ENCODE results near the gene RAE1. TPM values are rescaled to one million over a fixed set of nuclear protein-coding genes. Genes with fewer than 3 reads are reported as not detected.

Gene RAE1
- total RNA-seq, 2 experiments from 2014 or later: 37.5 to 37.9 TPM

DNA sequence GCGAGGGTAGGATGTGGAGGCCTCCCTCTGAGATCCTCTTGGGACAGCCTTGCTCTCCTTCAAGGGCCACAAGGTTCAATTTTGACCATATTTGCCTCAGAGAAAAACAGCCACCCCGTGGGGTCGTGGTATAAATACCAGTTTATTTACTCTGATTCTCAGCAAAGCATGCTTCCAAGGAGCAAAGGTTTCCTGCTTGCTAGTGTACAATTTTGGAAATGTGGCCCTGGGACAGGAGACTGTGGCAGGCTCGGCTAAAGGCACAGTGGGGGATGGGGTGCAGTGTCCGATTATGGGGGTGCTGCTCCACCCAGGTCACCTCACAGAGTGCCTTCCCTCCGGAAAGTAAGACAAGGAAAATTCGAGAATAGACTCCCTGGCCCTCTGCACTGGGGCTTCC, 71.2 kb downstream of the RAE1 start:
- Mint-ChIP-seq H3K4me1 (peaks cover 42% of the 10 kb centered on the region), H3K9me3 (no peaks in the 10 kb centered on the region), H3K4me3 (no peak overlapping the region), H3K27ac (no peak overlapping the region), H3K27me3 (peaks cover 2% of the 10 kb centered on the region), H3K36me3 (ENCODE audit: low read depth) (no peaks in the 10 kb centered on the region)
- no peak for DNase-seq
- CTCF ChIA-PET: no interaction called here
- POLR2A ChIA-PET: no interaction called here

DNA sequence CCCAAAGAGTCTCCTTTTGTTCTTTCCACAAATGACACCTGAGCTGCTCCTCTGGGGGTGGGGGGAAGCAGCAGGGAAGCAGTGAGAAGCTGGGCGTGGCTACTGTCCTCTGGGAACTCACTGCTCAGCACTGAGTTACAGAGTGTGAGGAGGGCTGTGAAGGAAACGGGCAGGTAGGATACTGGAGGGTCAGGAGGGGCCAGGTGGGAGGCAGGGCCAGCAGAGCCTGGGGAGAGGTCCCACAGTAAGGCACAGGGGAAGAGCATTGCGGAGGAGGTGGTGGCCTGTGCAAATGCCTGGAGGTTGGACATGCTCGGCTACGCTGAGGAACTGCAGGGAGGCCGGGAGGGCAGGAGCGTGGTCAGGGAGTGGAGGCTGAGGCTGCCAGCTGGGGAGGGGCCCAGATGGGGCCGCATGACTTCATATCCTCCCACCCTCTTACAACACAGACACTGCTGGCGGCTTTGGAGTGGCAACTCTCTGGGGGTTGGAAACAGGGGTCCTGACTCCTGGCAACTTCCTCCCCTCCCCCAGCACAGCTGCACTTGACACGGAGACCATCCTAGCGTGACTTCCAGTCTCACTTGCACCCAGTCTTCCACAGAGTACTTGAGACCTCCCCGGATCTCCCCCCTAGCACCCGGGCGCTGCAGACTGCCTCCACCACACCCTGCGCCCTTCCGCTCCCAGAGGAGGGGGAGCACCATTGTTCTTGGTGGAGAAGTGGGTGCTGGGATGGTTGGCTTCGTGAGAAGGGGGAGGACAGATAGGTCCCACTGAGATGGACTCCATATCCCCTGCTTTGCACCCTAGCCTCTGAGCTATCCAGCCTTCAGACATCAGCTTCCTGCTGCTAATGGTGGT, 74.3 kb downstream of the RAE1 start:
- no peaks in the 10 kb centered on the region for H3K27me3 Mint-ChIP-seq

DNA sequence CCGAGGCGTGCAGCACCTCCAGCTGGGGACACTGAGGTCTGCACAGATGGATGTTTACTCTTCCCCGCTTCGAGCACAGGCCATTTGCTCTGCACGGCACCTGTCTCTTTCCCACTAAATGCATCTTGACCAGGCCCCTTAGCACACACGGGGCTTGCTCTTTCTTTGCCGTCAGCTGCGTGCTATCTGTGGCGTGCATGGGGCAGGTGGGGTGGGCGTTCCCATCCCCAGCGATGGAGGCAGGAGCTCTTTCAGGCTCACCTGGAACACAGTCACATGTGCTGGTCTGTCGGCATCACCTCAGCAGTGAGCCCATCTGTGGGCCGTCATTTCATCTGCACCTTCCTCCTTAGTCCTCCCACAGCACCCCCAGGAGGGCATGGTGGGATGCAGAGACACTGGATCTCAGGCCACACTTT, 75.2 kb downstream of the RAE1 start:
- POLR2A ChIA-PET: no interaction called here
- H3K4me3 Mint-ChIP-seq: no peak overlapping the region

More for the DNA sequence above, 74.3 kb downstream of the RAE1 start:
- POLR2A ChIA-PET: no interaction called here
- Mint-ChIP-seq H3K4me1 (peaks cover 46% of the 10 kb centered on the region), H3K4me3 (no peak overlapping the region), H3K9me3 (no peaks in the 10 kb centered on the region), H3K36me3 (ENCODE audit: low read depth) (no peaks in the 10 kb centered on the region), H3K27ac (peak overlapping the region; percentile 50)
- CTCF ChIA-PET: interaction anchor here (0.7 to 0.9 kb wide), 2 partner anchors 12 to 106 kb away, joined by 3 to 4 read pairs; no protein-coding TSS in a partner anchor
- DNase-seq: no peak

DNA sequence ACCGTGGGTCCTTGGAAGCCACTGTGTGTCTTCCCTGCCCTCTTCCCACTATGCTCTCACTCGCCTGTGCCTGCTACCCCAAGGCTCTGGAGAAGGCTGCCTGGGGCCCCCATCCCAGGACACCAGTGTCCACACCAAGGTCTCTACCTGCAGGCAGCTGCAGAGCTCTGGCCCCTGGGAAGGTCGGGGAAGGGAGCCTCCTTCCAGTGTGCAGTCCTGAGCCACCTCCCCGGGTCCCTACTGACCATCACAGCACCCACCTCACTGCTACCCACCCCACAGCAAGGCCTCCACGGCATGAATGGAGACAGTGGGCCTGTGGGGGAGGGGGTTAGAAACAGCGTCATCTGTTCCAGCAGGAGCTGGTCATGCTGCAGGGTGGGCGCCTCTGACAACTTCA, 75.8 kb downstream of the RAE1 start:
- ChIA-PET POLR2A (interaction anchor here (1.4 kb wide), 1 partner anchor 28 kb away, joined by 4 read pairs; no protein-coding TSS in a partner anchor), CTCF (interaction anchor here (1.3 to 2.1 kb wide), 2 partner anchors 9 to 14 kb away, joined by 4 to 9 read pairs; no protein-coding TSS in a partner anchor)
- no peaks in the 10 kb centered on the region for H3K36me3 Mint-ChIP-seq (ENCODE audit: low read depth)
- DNase-seq: no peak
- H3K9me3 Mint-ChIP-seq: no peaks in the 10 kb centered on the region
- no peaks in the 10 kb centered on the region for H3K27me3 Mint-ChIP-seq
- H3K4me1 Mint-ChIP-seq: peaks cover 55% of the 10 kb centered on the region
- no peak overlapping the region for H3K4me3 Mint-ChIP-seq
- H3K27ac Mint-ChIP-seq: peak overlapping the region; percentile 12

More for the DNA sequence above, 75.2 kb downstream of the RAE1 start:
- no peak for DNase-seq
- Mint-ChIP-seq H3K9me3 (no peaks in the 10 kb centered on the region), H3K27ac (no peak overlapping the region), H3K36me3 (ENCODE audit: low read depth) (no peaks in the 10 kb centered on the region), H3K4me1 (peaks cover 52% of the 10 kb centered on the region), H3K27me3 (no peaks in the 10 kb centered on the region)
- CTCF ChIA-PET: interaction anchor here (0.9 kb wide), 1 partner anchor 11 kb away, joined by 4 read pairs; no protein-coding TSS in a partner anchor

DNA sequence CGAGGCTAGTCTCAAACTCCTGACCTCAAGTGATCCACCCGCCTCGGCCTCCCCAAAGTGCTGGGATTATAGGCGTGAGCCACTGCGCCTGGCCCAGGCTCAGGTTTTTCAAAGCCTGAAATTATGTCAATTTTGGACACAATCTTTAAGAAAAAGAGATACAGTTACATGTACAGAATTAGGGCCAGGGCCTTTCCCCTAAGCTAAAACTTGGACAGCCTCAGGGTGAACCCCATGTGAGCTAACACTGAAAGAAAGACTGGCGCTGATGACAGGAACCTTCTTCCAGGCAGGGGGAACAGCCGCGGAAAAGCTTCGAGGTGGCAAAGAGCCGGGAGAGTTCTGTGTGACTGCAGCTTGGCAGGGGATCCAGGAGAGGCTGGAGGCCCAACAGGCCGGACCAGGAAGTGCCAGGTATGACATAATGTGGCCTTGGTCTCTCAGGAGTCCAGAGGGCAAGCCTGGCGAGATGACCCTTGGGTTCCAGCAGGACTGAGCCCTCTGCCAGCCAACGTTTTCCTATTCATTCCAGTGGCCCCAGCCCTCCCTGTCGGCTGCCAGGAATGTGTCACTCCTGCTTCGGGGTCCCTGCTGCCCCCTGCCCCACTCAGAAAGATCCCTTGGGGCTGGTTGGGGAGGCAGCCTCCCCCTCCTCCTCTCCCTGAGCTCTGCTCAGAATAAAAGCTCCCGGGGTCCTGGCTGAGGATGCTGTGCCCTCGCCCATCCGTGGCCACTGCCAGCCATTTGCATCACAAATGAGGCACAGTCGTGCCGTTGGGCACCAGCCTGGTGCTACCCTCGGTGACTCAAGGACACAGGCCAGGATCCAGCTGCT, 77.5 kb downstream of the RAE1 start:
- peaks cover 69% of the 10 kb centered on the region for H3K4me1 Mint-ChIP-seq
- H3K27me3 Mint-ChIP-seq: no peaks in the 10 kb centered on the region
- CTCF ChIA-PET: interaction anchor here (0.6 to 2.1 kb wide), 9 partner anchors 10 to 220 kb away, joined by 3 to 9 read pairs (median 4); no protein-coding TSS in a partner anchor
- POLR2A ChIA-PET: interaction anchor here (1.4 kb wide), 1 partner anchor 30 kb away, joined by 4 read pairs; no protein-coding TSS in a partner anchor
- no peak overlapping the region for H3K4me3 Mint-ChIP-seq
- peaks cover 5% of the 10 kb centered on the region for H3K36me3 Mint-ChIP-seq (ENCODE audit: low read depth)
- no peak for DNase-seq
- peak overlapping the region; percentile 41 for H3K27ac Mint-ChIP-seq
- no peaks in the 10 kb centered on the region for H3K9me3 Mint-ChIP-seq

Small RNA genes lying within 50 kb of the gene (microRNA-seq; reads per million reads assigned to microRNA genes)
- not detected for gene MIR4325 (ENCODE audit: borderline microRNAs expressed, borderline replicate concordance)

Other genes with a start within 250 kb of the RAE1 start
- not detected for gene BMP7, start 84.6 kb upstream of the RAE1 start, total RNA-seq
- gene SPO11, start 21.5 kb upstream of the RAE1 start, total RNA-seq: not detected
- gene RBM38, start 40.1 kb downstream of the RAE1 start, total RNA-seq: 10 to 100 TPM; 97.3 to 98.8 TPM
- gene CTCFL, start 173.9 kb downstream of the RAE1 start, total RNA-seq: not detected
- not detected for gene PCK1, start 209.9 kb downstream of the RAE1 start, total RNA-seq